ENCODE data around the gene ATP2B1. TPM values are rescaled to one million over a fixed set of nuclear protein-coding genes. Genes with fewer than 3 reads are reported as not detected.

The ATP2B1 gene
- total RNA-seq, 1 experiment from 2014 or later, result 24.7 TPM

DNA sequence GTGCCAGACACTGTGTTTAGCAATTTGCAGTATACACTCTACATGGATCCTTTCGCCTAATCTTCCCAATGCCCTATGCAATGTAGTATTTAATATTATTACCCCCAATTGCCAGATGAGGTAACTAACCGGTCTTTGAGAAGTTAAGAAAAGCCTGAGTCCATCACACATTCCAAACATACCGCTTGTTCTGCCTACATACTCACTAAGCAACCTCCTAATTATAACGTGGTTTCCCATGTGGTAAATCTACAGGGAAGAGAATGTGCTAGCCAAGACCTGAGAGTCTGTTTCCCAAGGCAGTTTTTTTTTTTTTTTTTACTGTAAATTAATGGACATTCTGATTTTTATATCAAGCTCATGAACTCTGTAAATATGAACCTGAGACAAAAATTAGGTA is 37.2 kb downstream of the ATP2B1 start:
- H3K27ac ChIP-seq (ENCODE audit: low read length), result 0 out of 2 replicates have a peak overlapping the region, but pooled peaks have one; percentile 7
- peaks cover 41% of the 10 kb centered on the region for H3K4me1 ChIP-seq (ENCODE audit: low read length)
- H2AFZ ChIP-seq (ENCODE audit: low read length), result no peak overlapping the region

DNA sequence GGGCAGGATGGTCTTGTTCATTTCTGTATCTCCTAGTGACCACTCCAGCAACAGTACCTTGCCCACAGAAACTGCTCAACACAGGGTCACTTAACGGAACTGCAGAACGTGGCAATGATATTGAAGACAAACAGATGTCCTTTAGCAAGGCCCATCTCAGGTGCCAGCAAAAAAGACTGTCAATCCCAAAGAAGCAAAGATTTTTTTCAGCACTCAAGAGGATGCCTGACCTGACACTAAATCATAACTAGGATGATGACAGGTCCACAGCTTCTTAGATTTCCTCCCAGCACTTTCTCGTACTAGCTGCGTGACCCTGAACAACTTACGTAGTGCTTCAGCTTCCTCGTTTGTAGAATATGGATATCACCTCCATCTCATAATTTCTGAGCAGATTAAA is 39.4 kb downstream of the ATP2B1 start:
- no peaks in the 10 kb centered on the region for H3K9me3 ChIP-seq (ENCODE audit: low read length)
- H3K79me2 ChIP-seq (ENCODE audit: low read length), result 0 out of 2 replicates have a peak, but pooled peaks cover 4% of the 10 kb centered on the region
- no peaks in the 10 kb centered on the region for H3K27me3 ChIP-seq (ENCODE audit: low read length)
- no peak overlapping the region for H2AFZ ChIP-seq (ENCODE audit: low read length)
- H3K9ac ChIP-seq (ENCODE audit: low read length), result no peak overlapping the region
- no peaks in the 10 kb centered on the region for H3K36me3 ChIP-seq (ENCODE audit: insufficient read depth, low read length)
- no peaks in the 10 kb centered on the region for H3K9me2 ChIP-seq (replicated peaks; ENCODE audit: insufficient read depth, low read length)
- H3K4me1 ChIP-seq (ENCODE audit: low read length), result peaks cover 32% of the 10 kb centered on the region
- no peak overlapping the region for H3K4me2 ChIP-seq (ENCODE audit: low read depth, low read length, poor library complexity, severe bottlenecking)
- no peak for DNase-seq
- peaks cover 18% of the 10 kb centered on the region for H4K20me1 ChIP-seq (ENCODE audit: insufficient read depth, low read depth, low read length)
- H3K4me3 ChIP-seq (ENCODE audit: low read length), result no peak overlapping the region
- H3K27ac ChIP-seq (ENCODE audit: low read length), result no peak overlapping the region

More for the DNA sequence above, 37.2 kb downstream of the ATP2B1 start:
- no peak for DNase-seq
- no peaks in the 10 kb centered on the region for H3K27me3 ChIP-seq (ENCODE audit: low read length)
- H3K9me3 ChIP-seq (ENCODE audit: low read length), result no peaks in the 10 kb centered on the region
- H3K4me2 ChIP-seq (ENCODE audit: low read depth, low read length, poor library complexity, severe bottlenecking), result peak overlapping the region; percentile 49
- no peaks in the 10 kb centered on the region for H3K9me2 ChIP-seq (replicated peaks; ENCODE audit: insufficient read depth, low read length)
- H3K36me3 ChIP-seq (ENCODE audit: insufficient read depth, low read length), result no peaks in the 10 kb centered on the region
- peaks cover 21% of the 10 kb centered on the region for H4K20me1 ChIP-seq (ENCODE audit: insufficient read depth, low read depth, low read length)
- 0 out of 2 replicates have a peak, but pooled peaks cover 4% of the 10 kb centered on the region for H3K79me2 ChIP-seq (ENCODE audit: low read length)
- H3K9ac ChIP-seq (ENCODE audit: low read length), result no peak overlapping the region
- H3K4me3 ChIP-seq (ENCODE audit: low read length), result 0 out of 2 replicates have a peak overlapping the region, but pooled peaks have one; percentile 35

DNA sequence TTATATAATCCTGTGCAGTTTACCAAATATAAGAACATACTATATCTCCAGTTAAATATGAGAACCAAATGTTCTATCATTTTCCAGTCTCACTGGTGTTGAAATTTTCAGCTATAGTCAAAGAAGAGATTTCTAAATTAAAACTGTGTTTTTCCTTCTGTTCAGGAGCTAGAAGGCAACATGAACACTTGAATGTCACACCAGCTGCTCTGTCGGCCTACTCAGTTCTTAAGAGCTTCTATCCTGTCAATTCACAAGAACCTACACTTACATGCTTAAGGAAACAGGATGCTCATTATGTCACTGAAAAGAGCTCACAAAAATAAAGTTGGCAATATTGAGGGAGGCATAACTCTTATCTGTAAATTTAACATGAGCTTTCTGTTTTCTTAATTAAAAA is 43.1 kb downstream of the ATP2B1 start:
- Histone ChIP-seq H3K4me2 (ENCODE audit: low read depth, low read length, poor library complexity, severe bottlenecking) (no peak overlapping the region), H4K20me1 (ENCODE audit: insufficient read depth, low read depth, low read length) (peaks cover 3% of the 10 kb centered on the region; the same call in 1 of the 2 replicates), H3K27me3 (ENCODE audit: low read length) (no peaks in the 10 kb centered on the region), H3K9ac (ENCODE audit: low read length) (no peak overlapping the region), H2AFZ (ENCODE audit: low read length) (no peak overlapping the region), H3K27ac (ENCODE audit: low read length) (no peak overlapping the region), H3K9me2 (replicated peaks; ENCODE audit: insufficient read depth, low read length) (no peaks in the 10 kb centered on the region), H3K79me2 (ENCODE audit: low read length) (no peaks in the 10 kb centered on the region), H3K36me3 (ENCODE audit: insufficient read depth, low read length) (no peaks in the 10 kb centered on the region), H3K9me3 (ENCODE audit: low read length) (no peaks in the 10 kb centered on the region), H3K4me3 (ENCODE audit: low read length) (no peak overlapping the region), H3K4me1 (ENCODE audit: low read length) (peaks cover 19% of the 10 kb centered on the region)
- DNase-seq, result no peak

DNA sequence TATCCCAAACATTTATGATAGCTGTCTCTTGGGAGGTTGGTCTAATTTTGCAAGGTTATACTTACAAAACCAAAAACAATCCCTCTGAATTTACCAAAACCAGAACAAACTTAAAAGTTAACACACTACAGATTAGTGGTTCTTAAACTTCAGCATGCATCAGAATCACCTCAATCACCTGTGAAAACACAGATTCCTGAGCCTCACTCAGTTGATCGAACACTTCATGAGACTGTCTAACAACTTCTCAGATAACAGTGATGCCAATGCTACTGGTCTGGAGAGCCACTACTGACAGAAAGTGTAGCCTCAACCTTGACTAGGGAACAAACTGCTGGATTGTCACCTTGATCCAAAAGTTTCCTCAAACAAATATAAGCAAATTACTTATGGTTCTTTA is 44.2 kb downstream of the ATP2B1 start:
- H4K20me1 ChIP-seq (ENCODE audit: insufficient read depth, low read depth, low read length), result peaks cover 3% of the 10 kb centered on the region; the same call in 1 of the 2 replicates
- H3K36me3 ChIP-seq (ENCODE audit: insufficient read depth, low read length), result no peaks in the 10 kb centered on the region

DNA sequence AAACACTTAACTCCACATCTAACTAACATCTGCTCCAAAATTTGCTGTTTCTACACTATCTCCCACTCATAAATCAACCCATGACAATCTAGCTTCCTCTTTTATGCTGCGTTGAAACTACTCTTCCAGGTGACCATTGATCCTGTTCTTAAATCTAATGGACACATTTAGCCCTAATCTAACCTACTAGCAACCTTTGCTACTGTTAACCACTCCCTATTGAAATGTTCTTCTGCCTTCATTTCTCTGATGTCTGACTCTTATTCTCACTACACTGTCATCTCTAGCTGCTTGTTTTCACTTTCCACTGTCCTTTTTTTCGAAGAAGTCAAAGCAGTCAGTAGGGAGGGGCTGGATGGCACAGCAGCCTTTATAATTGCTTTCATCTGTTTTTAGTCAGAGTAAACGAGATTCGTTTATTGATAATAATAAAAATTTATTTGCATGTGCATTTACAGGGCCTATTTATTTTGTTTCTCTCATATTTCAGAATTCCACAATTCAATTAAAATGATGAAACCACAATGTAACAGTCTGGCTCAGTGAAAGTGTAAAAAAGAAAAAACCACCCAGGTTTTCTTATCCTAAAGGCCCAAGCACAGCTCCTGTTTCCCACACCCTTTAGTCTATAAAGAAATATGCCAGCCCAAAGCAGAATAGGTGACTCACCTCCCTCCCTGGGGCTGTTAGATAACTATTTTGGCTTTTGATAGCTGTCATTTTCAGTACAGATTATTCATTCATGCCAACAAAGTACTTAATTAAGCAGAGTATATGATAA is 44.9 kb downstream of the ATP2B1 start:
- H3K27ac ChIP-seq (ENCODE audit: low read length), result no peak overlapping the region
- H3K9ac ChIP-seq (ENCODE audit: low read length), result no peak overlapping the region
- H3K4me2 ChIP-seq (ENCODE audit: low read depth, low read length, poor library complexity, severe bottlenecking), result peak overlapping the region; percentile 49
- no peaks in the 10 kb centered on the region for H3K9me3 ChIP-seq (ENCODE audit: low read length)
- H4K20me1 ChIP-seq (ENCODE audit: insufficient read depth, low read depth, low read length), result peaks cover 3% of the 10 kb centered on the region; the same call in 1 of the 2 replicates
- no peaks in the 10 kb centered on the region for H3K36me3 ChIP-seq (ENCODE audit: insufficient read depth, low read length)
- H3K27me3 ChIP-seq (ENCODE audit: low read length), result no peaks in the 10 kb centered on the region
- DNase-seq, result peak; percentile 64
- peaks cover 23% of the 10 kb centered on the region for H3K4me1 ChIP-seq (ENCODE audit: low read length)
- H3K9me2 ChIP-seq (replicated peaks; ENCODE audit: insufficient read depth, low read length), result no peaks in the 10 kb centered on the region
- no peak overlapping the region for H2AFZ ChIP-seq (ENCODE audit: low read length)
- H3K79me2 ChIP-seq (ENCODE audit: low read length), result no peaks in the 10 kb centered on the region
- no peak overlapping the region for H3K4me3 ChIP-seq (ENCODE audit: low read length)

More for the DNA sequence above, 44.2 kb downstream of the ATP2B1 start:
- H2AFZ ChIP-seq (ENCODE audit: low read length), result no peak overlapping the region
- H3K4me2 ChIP-seq (ENCODE audit: low read depth, low read length, poor library complexity, severe bottlenecking), result no peak overlapping the region
- H3K27me3 ChIP-seq (ENCODE audit: low read length), result no peaks in the 10 kb centered on the region
- no peak for DNase-seq
- H3K4me3 ChIP-seq (ENCODE audit: low read length), result no peak overlapping the region
- H3K9ac ChIP-seq (ENCODE audit: low read length), result no peak overlapping the region
- H3K27ac ChIP-seq (ENCODE audit: low read length), result no peak overlapping the region
- no peaks in the 10 kb centered on the region for H3K9me3 ChIP-seq (ENCODE audit: low read length)
- no peaks in the 10 kb centered on the region for H3K79me2 ChIP-seq (ENCODE audit: low read length)
- H3K9me2 ChIP-seq (replicated peaks; ENCODE audit: insufficient read depth, low read length), result no peaks in the 10 kb centered on the region
- H3K4me1 ChIP-seq (ENCODE audit: low read length), result peaks cover 19% of the 10 kb centered on the region

DNA sequence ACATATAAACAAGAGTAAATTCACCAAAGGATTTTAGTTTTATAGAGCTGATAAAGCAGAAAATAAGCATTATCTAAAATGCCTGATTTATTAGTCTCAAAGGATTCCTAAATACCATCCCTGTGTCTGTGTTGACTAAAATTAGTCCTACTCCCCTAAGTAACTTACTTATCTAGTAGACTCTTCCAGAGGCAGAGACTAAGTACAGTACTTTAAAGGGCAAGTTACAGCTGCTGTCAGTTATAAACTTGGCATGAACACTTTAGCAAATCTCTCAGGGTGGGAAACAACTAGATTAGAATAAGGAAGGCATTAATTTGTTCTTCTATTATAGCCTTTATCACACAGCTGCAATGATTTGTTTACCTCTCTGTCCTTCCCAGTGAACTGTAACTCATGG is 46.0 kb downstream of the ATP2B1 start:
- H3K79me2 ChIP-seq (ENCODE audit: low read length), result no peaks in the 10 kb centered on the region
- H3K36me3 ChIP-seq (ENCODE audit: insufficient read depth, low read length), result no peaks in the 10 kb centered on the region
- no peak overlapping the region for H3K9ac ChIP-seq (ENCODE audit: low read length)
- no peak overlapping the region for H3K4me3 ChIP-seq (ENCODE audit: low read length)
- H2AFZ ChIP-seq (ENCODE audit: low read length), result no peak overlapping the region
- H3K4me1 ChIP-seq (ENCODE audit: low read length), result peaks cover 27% of the 10 kb centered on the region
- no peak overlapping the region for H3K27ac ChIP-seq (ENCODE audit: low read length)
- no peak for DNase-seq
- no peaks in the 10 kb centered on the region for H3K9me3 ChIP-seq (ENCODE audit: low read length)
- H3K27me3 ChIP-seq (ENCODE audit: low read length), result no peaks in the 10 kb centered on the region
- H4K20me1 ChIP-seq (ENCODE audit: insufficient read depth, low read depth, low read length), result peaks cover 3% of the 10 kb centered on the region; the same call in 1 of the 2 replicates
- H3K4me2 ChIP-seq (ENCODE audit: low read depth, low read length, poor library complexity, severe bottlenecking), result no peak overlapping the region
- no peaks in the 10 kb centered on the region for H3K9me2 ChIP-seq (replicated peaks; ENCODE audit: insufficient read depth, low read length)

DNA sequence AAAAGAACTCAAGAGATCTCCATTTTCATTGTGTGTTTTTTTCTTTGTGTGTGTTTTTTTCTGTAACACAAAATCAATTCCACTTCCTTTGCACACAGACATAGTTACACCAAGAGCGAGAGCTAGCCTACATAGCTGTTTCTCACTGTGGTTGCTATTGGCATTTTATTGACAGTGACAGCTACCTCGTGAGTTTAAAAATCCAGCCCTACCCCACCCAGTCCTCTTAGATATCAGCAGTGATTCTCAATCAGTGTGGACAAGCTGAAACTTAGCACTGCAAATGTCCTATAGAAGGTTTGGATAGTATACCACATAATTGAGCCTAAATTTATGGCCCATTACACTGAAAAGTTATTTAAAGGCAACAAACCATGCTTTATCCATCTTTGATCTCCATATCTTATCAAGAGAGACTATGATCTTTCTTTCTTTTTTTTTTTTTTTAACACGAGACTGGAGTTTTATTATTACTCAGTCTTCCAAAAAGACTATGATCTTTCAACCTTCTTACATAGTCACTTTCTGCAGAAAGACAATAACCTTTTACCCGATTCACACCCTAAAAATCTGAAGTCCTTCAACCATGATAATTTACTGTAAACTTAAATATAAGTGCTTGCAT is 46.8 kb downstream of the ATP2B1 start:
- Histone ChIP-seq H3K4me3 (ENCODE audit: low read length) (no peak overlapping the region), H3K9ac (ENCODE audit: low read length) (no peak overlapping the region), H3K27ac (ENCODE audit: low read length) (no peak overlapping the region), H2AFZ (ENCODE audit: low read length) (no peak overlapping the region), H3K9me2 (replicated peaks; ENCODE audit: insufficient read depth, low read length) (no peaks in the 10 kb centered on the region), H3K4me1 (ENCODE audit: low read length) (peaks cover 35% of the 10 kb centered on the region), H3K4me2 (ENCODE audit: low read depth, low read length, poor library complexity, severe bottlenecking) (no peak overlapping the region), H3K9me3 (ENCODE audit: low read length) (no peaks in the 10 kb centered on the region), H3K79me2 (ENCODE audit: low read length) (no peaks in the 10 kb centered on the region), H3K36me3 (ENCODE audit: insufficient read depth, low read length) (no peaks in the 10 kb centered on the region), H4K20me1 (ENCODE audit: insufficient read depth, low read depth, low read length) (peaks cover 3% of the 10 kb centered on the region; the same call in 1 of the 2 replicates), H3K27me3 (ENCODE audit: low read length) (no peaks in the 10 kb centered on the region)
- DNase-seq, result no peak

DNA sequence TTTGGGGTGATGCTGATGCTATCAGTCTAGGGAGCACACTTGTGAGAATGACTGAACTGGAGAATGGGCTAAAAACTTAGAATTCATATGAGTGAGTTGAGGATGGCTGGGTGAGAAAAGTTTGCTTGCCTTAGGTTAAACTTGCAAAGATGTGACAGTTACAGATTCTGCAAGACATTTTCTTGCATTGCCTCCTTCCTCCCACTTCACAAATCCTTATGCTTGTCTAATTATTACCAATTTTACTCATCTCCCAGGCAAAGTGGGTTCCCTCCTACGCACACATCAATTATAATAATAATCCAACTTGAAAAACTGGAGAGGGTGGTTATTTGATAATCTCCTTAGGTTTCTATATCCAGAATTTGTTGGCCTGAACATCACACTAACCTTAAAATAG is 50.9 kb downstream of the ATP2B1 start:
- Histone ChIP-seq H4K20me1 (ENCODE audit: insufficient read depth, low read depth, low read length) (0 out of 2 replicates have a peak, but pooled peaks cover 2% of the 10 kb centered on the region), H3K4me3 (ENCODE audit: low read length) (no peak overlapping the region), H2AFZ (ENCODE audit: low read length) (no peak overlapping the region), H3K36me3 (ENCODE audit: insufficient read depth, low read length) (no peaks in the 10 kb centered on the region), H3K9me2 (replicated peaks; ENCODE audit: insufficient read depth, low read length) (no peaks in the 10 kb centered on the region), H3K9me3 (ENCODE audit: low read length) (no peaks in the 10 kb centered on the region), H3K4me2 (ENCODE audit: low read depth, low read length, poor library complexity, severe bottlenecking) (no peak overlapping the region), H3K27me3 (ENCODE audit: low read length) (no peaks in the 10 kb centered on the region), H3K4me1 (ENCODE audit: low read length) (peaks cover 19% of the 10 kb centered on the region), H3K9ac (ENCODE audit: low read length) (no peak overlapping the region), H3K79me2 (ENCODE audit: low read length) (no peaks in the 10 kb centered on the region), H3K27ac (ENCODE audit: low read length) (no peak overlapping the region)
- DNase-seq, result no peak

Data from Karpas-422 (cell line).